Testis (tissue), 2 donors: ENCODE data around the gene DISC1.

Source experiments
- CTCF ChIP-seq, 3 experiments: fragments of 450-650 bp in 2 of 3; fragments of 200-600 bp in 1 of 3; sonication (generic) in 1 of 3; IDR thresholded peaks; one replicate each; pipeline ENCODE4 v1.5.1; 2016 to 2019; ENCODE audit warnings: antibody characterized with exemption in 3 of 3, mild to moderate bottlenecking in 2 of 3, moderate library complexity in 1 of 3
- POLR2A ChIP-seq: fragments of 450-650 bp; IDR thresholded peaks from one replicate; pipeline ENCODE4 v1.6.1; 2017; ENCODE audit warnings: antibody characterized with exemption, mild to moderate bottlenecking, moderate library complexity

GRCh38 chr1:231953660-231954059, 327.1 kb downstream of the DISC1 start:
- TF ChIP-seq CTCF (IDR thresholded peaks at IDR 0.05) (no peak), POLR2A (no peak)
